OCI-LY7 (cell line): ENCODE results near the gene DLGAP1. TPM values are rescaled to one million over a fixed set of nuclear protein-coding genes. Genes with fewer than 3 reads are reported as not detected.

ENCODE experiments used
- BruUV-seq: library from RNA; stranded (reverse); fragments of 400-500 nt; replicated peaks from 2 replicates; lab custom pipeline; 2021; lab: Mats Ljungman, UMichigan
- CTCF ChIA-PET: fragments of 300-600 bp; sonication (Branson Sonifier 250); formaldehyde crosslinking; loops from one replicate; lab custom pipeline; 2022; ENCODE audit warnings: antibody characterized with exemption; ENCODE audit not compliant: unreplicated experiment; lab: Charles Lee
- POLR2A ChIA-PET: fragments of 300-600 bp; sonication (Branson Sonifier 250); formaldehyde crosslinking; loops from one replicate; lab custom pipeline; 2022; ENCODE audit warnings: antibody characterized with exemption; lab: Charles Lee
- DNase-seq: peaks from one replicate; pipeline ENCODE4 v3.0.0-alpha.2; 2015; ENCODE audit warnings: low spot score
- H2AFZ ChIP-seq: fragments of 200-600 bp; sonication (generic), shearing (Covaris generic); 2 replicates; pipeline ENCODE4 v1.6.1; 2014; ENCODE audit warnings: mild to moderate bottlenecking, antibody characterized with exemption, low read length, moderate library complexity
- H3K27ac ChIP-seq: fragments of 200-600 bp; sonication (generic); 2 replicates; pipeline ENCODE4 v1.5.1; 2014; ENCODE audit warnings: mixed run types, low read depth, mild to moderate bottlenecking, moderate library complexity, low read length, inconsistent platforms; ENCODE audit not compliant: poor library complexity, severe bottlenecking
- H3K36me3 ChIP-seq: fragments of 200-600 bp; sonication (generic); 2 replicates; pipeline ENCODE4 v1.6.1; 2014; ENCODE audit warnings: mild to moderate bottlenecking, antibody characterized with exemption, low read length, moderate library complexity, mixed read lengths; ENCODE audit not compliant: insufficient read depth
- H3K4me1 ChIP-seq: fragments of 200-600 bp; sonication (generic); 2 replicates; pipeline ENCODE4 v1.5.1; 2014; ENCODE audit warnings: mild to moderate bottlenecking, low read length; ENCODE audit not compliant: insufficient read depth, poor library complexity, severe bottlenecking
- H3K4me2 ChIP-seq: fragments of 200-600 bp; sonication (generic); 2 replicates; pipeline ENCODE4 v1.6.1; 2014; ENCODE audit warnings: mild to moderate bottlenecking, low read length
- H3K4me3 ChIP-seq: fragments of 200-600 bp; sonication (generic); 2 replicates; pipeline ENCODE4 v1.5.1; 2014; ENCODE audit warnings: mild to moderate bottlenecking, low read depth, low read length; ENCODE audit not compliant: poor library complexity, severe bottlenecking
- H3K79me2 ChIP-seq: fragments of 200-600 bp; sonication (generic); 2 replicates; pipeline ENCODE4 v1.6.1; 2016; ENCODE audit warnings: low read depth, mild to moderate bottlenecking, low read length, moderate library complexity, mixed read lengths; ENCODE audit not compliant: insufficient read depth
- H3K9me2 ChIP-seq: fragments of 200-600 bp; sonication (generic); 2 replicates; pipeline ENCODE4 v1.6.1; 2016; ENCODE audit warnings: mild to moderate bottlenecking, low read length, mixed read lengths; ENCODE audit not compliant: insufficient read depth
- H3K9me3 ChIP-seq: fragments of 200-600 bp; sonication (generic); 2 replicates; pipeline ENCODE4 v1.6.1; 2014; ENCODE audit warnings: mild to moderate bottlenecking, mixed run types, low read length, mixed read lengths
- H4K20me1 ChIP-seq: fragments of 200-600 bp; sonication (generic); 2 replicates; pipeline ENCODE4 v1.6.1; 2014; ENCODE audit warnings: mild to moderate bottlenecking, antibody characterized with exemption, low read length, moderate library complexity, mixed read lengths; ENCODE audit not compliant: insufficient read depth
- EZH2phosphoT487 ChIP-seq: fragments of 200-600 bp; sonication (generic); IDR thresholded peaks from 2 replicates; pipeline ENCODE4 v1.6.1; 2018; ENCODE audit warnings: low read depth, borderline replicate concordance, mild to moderate bottlenecking, mixed run types, antibody characterized with exemption, low read length, moderate library complexity, mixed read lengths
- intact Hi-C: fragments of 100-400 bp; cut with micrococcal nuclease; formaldehyde crosslinking; loops from one replicate; pipeline ENCODE4 v1.10.0; 2022; ENCODE audit not compliant: unreplicated experiment
- total RNA-seq, 2 experiments: library from RNA; depleted of rRNA in 1 of 2; stranded (reverse); fragments of >200 nt in 1 of 2; shearing (Covaris generic) in 1 of 2; gene quantifications; 2 replicates each; pipeline ENCODE4 v1.2.3, GENCODE V29; 2014 to 2022
- TF ChIP-seq, protein P1 (sequence below): fragments of 200-600 bp; sonication (generic); conservative IDR thresholded peaks from 2 replicates; pipeline ENCODE4 v1.5.1; 2014; ENCODE audit warnings: mild to moderate bottlenecking, antibody characterized with exemption, low read length, moderate library complexity, mixed read lengths

Gene DLGAP1
- total RNA-seq, 2 experiments from 2014 or later: 0.22 TPM; not detected in 1

DNA sequence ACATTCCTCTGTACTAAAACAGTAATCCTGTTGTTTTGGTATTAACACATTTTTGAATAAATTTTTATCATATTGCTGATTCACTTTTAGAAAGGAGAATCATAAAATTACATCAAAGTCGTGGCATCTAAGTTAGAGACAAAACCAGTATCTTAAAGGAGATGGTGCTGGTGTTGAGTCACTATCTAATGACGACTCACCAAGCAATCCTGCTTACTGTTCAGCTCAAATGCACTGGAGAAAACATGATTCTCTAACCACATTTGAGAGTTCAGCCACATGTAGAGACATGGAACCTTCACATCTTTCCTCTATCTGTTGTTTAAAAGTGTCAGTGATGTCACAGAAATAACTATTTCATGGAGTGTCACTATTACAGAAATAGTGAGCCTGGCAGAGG lies 531.4 kb downstream of the DLGAP1 start:
- no TSS peak for BruUV-seq
- POLR2A ChIA-PET: interaction anchor here (0.8 kb wide), 1 partner anchor 8 kb away, joined by 4 read pairs; no protein-coding TSS in a partner anchor

DNA sequence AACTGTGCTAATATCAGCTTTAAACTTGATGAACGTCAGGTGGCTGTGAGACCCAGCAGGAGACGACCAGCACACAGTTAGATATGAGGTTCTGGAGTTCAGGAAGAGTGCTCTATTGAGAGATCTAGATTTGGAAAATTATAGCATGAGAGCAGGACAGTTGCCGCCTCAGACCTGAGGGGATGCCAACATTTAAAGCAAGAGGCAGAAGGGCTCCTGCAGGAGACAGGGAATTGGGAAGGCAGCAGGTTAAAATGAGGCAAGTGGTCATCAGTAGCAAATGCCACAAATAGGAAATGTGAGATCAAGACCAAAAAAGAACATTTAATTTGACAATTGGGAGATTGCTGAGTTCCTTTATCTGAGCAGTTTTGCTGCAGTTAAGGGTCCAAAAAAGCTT lies 533.3 kb downstream of the DLGAP1 start:
- Histone ChIP-seq H3K27ac (no peak overlapping the region), H3K79me2 (no peaks in the 10 kb centered on the region), H3K9me2 (no peaks in the 10 kb centered on the region; the same call in 1 of the 2 replicates), H4K20me1 (no peaks in the 10 kb centered on the region), H3K4me1 (peaks cover 45% of the 10 kb centered on the region), H2AFZ (peak overlapping the region; percentile 56), H3K4me3 (no peak overlapping the region), H3K4me2 (no peak overlapping the region), H3K36me3 (no peaks in the 10 kb centered on the region; the same call in 1 of the 2 replicates), H3K9me3 (no peaks in the 10 kb centered on the region)
- BruUV-seq: no TSS peak
- POLR2A ChIA-PET: interaction anchor here (0.6 to 2.5 kb wide), 11 partner anchors 8 to 858 kb away, joined by 3 to 10 read pairs (median 3); no protein-coding TSS in a partner anchor
- TF ChIP-seq EZH2phosphoT487: no peak
- TF ChIP-seq, protein P1, sequence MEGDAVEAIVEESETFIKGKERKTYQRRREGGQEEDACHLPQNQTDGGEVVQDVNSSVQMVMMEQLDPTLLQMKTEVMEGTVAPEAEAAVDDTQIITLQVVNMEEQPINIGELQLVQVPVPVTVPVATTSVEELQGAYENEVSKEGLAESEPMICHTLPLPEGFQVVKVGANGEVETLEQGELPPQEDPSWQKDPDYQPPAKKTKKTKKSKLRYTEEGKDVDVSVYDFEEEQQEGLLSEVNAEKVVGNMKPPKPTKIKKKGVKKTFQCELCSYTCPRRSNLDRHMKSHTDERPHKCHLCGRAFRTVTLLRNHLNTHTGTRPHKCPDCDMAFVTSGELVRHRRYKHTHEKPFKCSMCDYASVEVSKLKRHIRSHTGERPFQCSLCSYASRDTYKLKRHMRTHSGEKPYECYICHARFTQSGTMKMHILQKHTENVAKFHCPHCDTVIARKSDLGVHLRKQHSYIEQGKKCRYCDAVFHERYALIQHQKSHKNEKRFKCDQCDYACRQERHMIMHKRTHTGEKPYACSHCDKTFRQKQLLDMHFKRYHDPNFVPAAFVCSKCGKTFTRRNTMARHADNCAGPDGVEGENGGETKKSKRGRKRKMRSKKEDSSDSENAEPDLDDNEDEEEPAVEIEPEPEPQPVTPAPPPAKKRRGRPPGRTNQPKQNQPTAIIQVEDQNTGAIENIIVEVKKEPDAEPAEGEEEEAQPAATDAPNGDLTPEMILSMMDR: no peak
- intact Hi-C loops: no loop called here
- CTCF ChIA-PET: no interaction called here
- no peak for DNase-seq

More for the DNA sequence above, 531.4 kb downstream of the DLGAP1 start:
- Histone ChIP-seq H2AFZ (peak overlapping the region; percentile 64; the same call in 1 of the 2 replicates), H3K9me2 (no peaks in the 10 kb centered on the region; the same call in 1 of the 2 replicates), H3K27ac (no peak overlapping the region), H3K4me1 (peaks cover 31% of the 10 kb centered on the region), H3K79me2 (no peaks in the 10 kb centered on the region), H3K4me2 (no peak overlapping the region), H3K4me3 (no peak overlapping the region), H3K36me3 (no peaks in the 10 kb centered on the region; the same call in 1 of the 2 replicates), H3K9me3 (no peaks in the 10 kb centered on the region), H4K20me1 (no peaks in the 10 kb centered on the region)
- DNase-seq: no peak
- CTCF ChIA-PET: no interaction called here
- TF ChIP-seq, protein P1: no peak
- TF ChIP-seq EZH2phosphoT487: no peak
- intact Hi-C loops: no loop called here

DNA sequence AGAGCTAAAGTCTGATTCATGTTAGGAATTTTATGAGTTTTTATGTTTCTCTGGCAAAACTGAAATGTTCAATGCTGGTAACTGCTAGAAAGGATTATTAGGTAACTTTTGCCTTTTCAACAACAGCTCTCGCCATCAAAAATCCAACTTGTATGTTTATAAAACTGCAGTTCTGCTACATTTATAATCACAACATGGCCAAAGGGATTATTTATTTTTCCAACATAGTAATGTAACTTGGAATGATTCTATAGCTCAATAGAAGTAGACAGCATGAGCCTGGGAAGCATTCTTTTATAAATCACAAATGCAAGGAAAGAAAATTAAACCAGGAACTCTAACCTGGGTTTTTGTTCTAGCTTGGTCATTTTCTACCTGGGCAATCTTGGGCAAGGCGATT lies 534.3 kb downstream of the DLGAP1 start:
- no peak overlapping the region for H3K4me3 ChIP-seq
- H2AFZ ChIP-seq: peak overlapping the region; percentile 56; the same call in 1 of the 2 replicates
- ChIA-PET CTCF (no interaction called here), POLR2A (interaction anchor here (0.7 to 2.5 kb wide), 9 partner anchors 9 to 319 kb away, joined by 3 to 13 read pairs (median 4); no protein-coding TSS in a partner anchor)
- H4K20me1 ChIP-seq: no peaks in the 10 kb centered on the region
- intact Hi-C loops: no loop called here
- TF ChIP-seq EZH2phosphoT487: no peak
- TF ChIP-seq, protein P1: no peak
- no TSS peak for BruUV-seq
- DNase-seq: no peak
- peaks cover 54% of the 10 kb centered on the region for H3K4me1 ChIP-seq
- H3K9me2 ChIP-seq: no peaks in the 10 kb centered on the region; the same call in 1 of the 2 replicates
- H3K36me3 ChIP-seq: no peaks in the 10 kb centered on the region; the same call in 1 of the 2 replicates
- no peak overlapping the region for H3K27ac ChIP-seq
- no peak overlapping the region for H3K4me2 ChIP-seq
- no peaks in the 10 kb centered on the region for H3K9me3 ChIP-seq
- H3K79me2 ChIP-seq: no peaks in the 10 kb centered on the region
